Thyroid gland (tissue), 4 donors: ENCODE measurements around the gene PLXNA3.

Experiments
- POLR2A ChIP-seq, 2 donors: fragments of 450-650 bp; IDR thresholded peaks; one replicate each; pipeline ENCODE4 v1.6.1; 2017; ENCODE audit warnings: antibody characterized with exemption in 2 of 2, mild to moderate bottlenecking in 2 of 2, moderate library complexity in 1 of 2
- TF ChIP-seq, protein P1 (sequence below), 6 experiments: fragments of 200-600 bp in 3 of 6; fragments of 450-650 bp in 3 of 6; sonication (generic) in 3 of 6; IDR thresholded peaks; one replicate each; pipeline ENCODE4 v1.5.1; 2016 to 2019; ENCODE audit warnings: antibody characterized with exemption in 6 of 6, mild to moderate bottlenecking in 2 of 6, inconsistent platforms in 1 of 6, moderate library complexity in 1 of 6

DNA sequence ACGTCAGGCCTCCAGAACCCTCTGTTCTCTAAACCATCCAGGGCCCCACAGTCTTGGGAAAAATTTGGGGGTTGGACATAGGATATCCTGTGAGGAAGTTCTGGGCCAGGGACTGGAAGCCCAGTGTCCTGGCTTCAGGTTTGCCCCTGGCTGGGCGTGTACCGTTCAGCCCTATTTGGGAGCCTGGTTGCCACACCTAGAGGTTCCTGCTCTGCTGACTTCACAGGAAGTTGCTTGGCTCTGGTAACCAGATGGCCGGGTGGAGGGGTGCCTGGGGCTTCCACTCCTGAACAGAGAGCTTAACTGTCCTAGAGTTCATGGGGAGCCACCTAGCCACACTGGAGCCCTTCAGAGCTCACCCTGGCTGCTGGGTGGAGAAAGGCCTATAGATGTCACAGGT, 45.6 kb upstream of the PLXNA3 start:
- TF ChIP-seq, protein P1, sequence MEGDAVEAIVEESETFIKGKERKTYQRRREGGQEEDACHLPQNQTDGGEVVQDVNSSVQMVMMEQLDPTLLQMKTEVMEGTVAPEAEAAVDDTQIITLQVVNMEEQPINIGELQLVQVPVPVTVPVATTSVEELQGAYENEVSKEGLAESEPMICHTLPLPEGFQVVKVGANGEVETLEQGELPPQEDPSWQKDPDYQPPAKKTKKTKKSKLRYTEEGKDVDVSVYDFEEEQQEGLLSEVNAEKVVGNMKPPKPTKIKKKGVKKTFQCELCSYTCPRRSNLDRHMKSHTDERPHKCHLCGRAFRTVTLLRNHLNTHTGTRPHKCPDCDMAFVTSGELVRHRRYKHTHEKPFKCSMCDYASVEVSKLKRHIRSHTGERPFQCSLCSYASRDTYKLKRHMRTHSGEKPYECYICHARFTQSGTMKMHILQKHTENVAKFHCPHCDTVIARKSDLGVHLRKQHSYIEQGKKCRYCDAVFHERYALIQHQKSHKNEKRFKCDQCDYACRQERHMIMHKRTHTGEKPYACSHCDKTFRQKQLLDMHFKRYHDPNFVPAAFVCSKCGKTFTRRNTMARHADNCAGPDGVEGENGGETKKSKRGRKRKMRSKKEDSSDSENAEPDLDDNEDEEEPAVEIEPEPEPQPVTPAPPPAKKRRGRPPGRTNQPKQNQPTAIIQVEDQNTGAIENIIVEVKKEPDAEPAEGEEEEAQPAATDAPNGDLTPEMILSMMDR (IDR thresholded peaks at IDR 0.05), result no peak
- TF ChIP-seq POLR2A (IDR thresholded peaks at IDR 0.05), result no peak
